Measurements from ENCODE around the gene CACNA1C. TPM values are rescaled to one million over a fixed set of nuclear protein-coding genes. Genes with fewer than 3 reads are reported as not detected.

The CACNA1C gene
- polyA plus RNA-seq, 1 of the 3 experiments (the other 2 are of a cell fraction), result 1.5 TPM

GRCh38 chr12:2414810-2415567 is 362.2 kb downstream of the CACNA1C start (continued):
- TF ChIP-seq EZH2phosphoT487 (IDR thresholded peaks at IDR 0.05; ENCODE audit: borderline replicate concordance, low read depth) (no peak), IRF3 (IDR thresholded peaks at IDR 0.05; ENCODE audit: low read depth, low read length) (no peak), MEF2A (IDR thresholded peaks at IDR 0.05; ENCODE audit: borderline replicate concordance, low read depth) (no peak), NRF1 (IDR thresholded peaks at IDR 0.05; ENCODE audit: low read depth, low read length) (no peak), CTCF (IDR thresholded peaks at IDR 0.05) (no peak)

- H2AFZ ChIP-seq (ENCODE audit: low read depth), result no peak overlapping the region
- no peaks in the 10 kb centered on the region for H4K20me1 ChIP-seq (ENCODE audit: insufficient read depth)
- H3K9me3 ChIP-seq, result no peaks in the 10 kb centered on the region
- H3K4me1 ChIP-seq (ENCODE audit: control insufficient read depth in 1 of 2, insufficient read depth in 2 of 2, low read depth in 1 of 2, low read length in 1 of 2), result peaks cover 0 to 4% of the 10 kb centered on the region in 2 experiments; a peak in 1 of 4 replicates
- no peak overlapping the region for H3K4me2 ChIP-seq
- no peaks in the 10 kb centered on the region for H3F3A ChIP-seq (replicated peaks; ENCODE audit: insufficient read depth)
- no peaks in the 10 kb centered on the region for H3K27me3 ChIP-seq (ENCODE audit: insufficient read depth)
- ChIA-PET POLR2A (interaction anchor here (0.9 kb wide), 1 partner anchor 13 kb away, joined by 3 read pairs; no protein-coding TSS in a partner anchor), CTCF (interaction anchor here (1.2 to 2.3 kb wide), 2 partner anchors 20 to 168 kb away, joined by 3 to 5 read pairs; no protein-coding TSS in a partner anchor)
- H3K4me3 ChIP-seq (ENCODE audit: low read depth in 2 of 2, low read length in 1 of 2), result no peak overlapping the region
- no peaks in the 10 kb centered on the region for H3K9me2 ChIP-seq
- no peaks in the 10 kb centered on the region for H3K36me3 ChIP-seq (replicated peaks in 1 of 2; ENCODE audit: control insufficient read depth in 1 of 2, insufficient read depth in 2 of 2, low read length in 1 of 2)
- no peaks in the 10 kb centered on the region for H3K79me2 ChIP-seq (ENCODE audit: insufficient read depth)
- 76% methylated on average over 10 of the region's 10 CpGs for WGBS (ENCODE audit: low lambda C conversion rate)
- no peak overlapping the region for H3K27ac ChIP-seq (ENCODE audit: low read depth in 2 of 2, low read length in 1 of 2)
- DNase-seq, result no peak
- no peak overlapping the region for H3K9ac ChIP-seq
- TF ChIP-seq FOXJ3 (CRISPR knock-in tag; IDR thresholded peaks at IDR 0.05) (no peak), RFX5 (IDR thresholded peaks at IDR 0.05; ENCODE audit: low read length) (no peak), EP300 (IDR thresholded peaks at IDR 0.05; ENCODE audit: borderline replicate concordance in 1 of 2, low read depth in 1 of 2, low read length in 1 of 2) (no peak), TCF12 (IDR thresholded peaks at IDR 0.05) (no peak), POLR2AphosphoS5 (IDR thresholded peaks at IDR 0.05; ENCODE audit: low read depth, low read length) (no peak), SIN3A (IDR thresholded peaks at IDR 0.05; ENCODE audit: borderline replicate concordance, low read depth, low read length) (no peak), CTCF (IDR thresholded peaks at IDR 0.05) (no peak), GATA2 (CRISPR knock-in tag; IDR thresholded peaks at IDR 0.05) (no peak), YY1 (IDR thresholded peaks at IDR 0.05; ENCODE audit: low read depth) (no peak), ZBTB33 (IDR thresholded peaks at IDR 0.05; ENCODE audit: borderline replicate concordance, low read depth) (no peak), JUND (IDR thresholded peaks at IDR 0.05) (no peak), FOSL2 (IDR thresholded peaks at IDR 0.05; ENCODE audit: borderline replicate concordance, low read depth) (no peak), TAF1 (IDR thresholded peaks at IDR 0.05; ENCODE audit: borderline replicate concordance, low read depth, low read length) (no peak), RXRA (IDR thresholded peaks at IDR 0.05; ENCODE audit: borderline replicate concordance, low read depth) (no peak), PBX3 (IDR thresholded peaks at IDR 0.05) (no peak), MXI1 (IDR thresholded peaks at IDR 0.05; ENCODE audit: low read depth, low read length) (no peak), RCOR1 (IDR thresholded peaks at IDR 0.05; ENCODE audit: low read length) (no peak), USF1 (IDR thresholded peaks at IDR 0.05; ENCODE audit: borderline replicate concordance, low read depth) (no peak)
Measured at GRCh38 chr12:2415568-2415944, 362.8 kb downstream of the CACNA1C start.
